OCI-LY1 (cell line): ENCODE results near the gene TJP3.

ENCODE experiments used
- H2AFZ ChIP-seq: fragments of 200-600 bp; sonication (generic), shearing (Covaris generic); 2 replicates; pipeline ENCODE4 v1.6.0; 2014; ENCODE audit warnings: antibody characterized with exemption, mild to moderate bottlenecking, low read length
- H3F3A ChIP-seq: fragments of 200-600 bp; sonication (generic), shearing (Covaris generic); 2 replicates; pipeline ENCODE4 v1.6.0; 2014; ENCODE audit warnings: mild to moderate bottlenecking, antibody characterized with exemption, low read length, moderate library complexity; ENCODE audit not compliant: insufficient read depth
- H3K27ac ChIP-seq: fragments of 200-600 bp; sonication (generic); 2 replicates; pipeline ENCODE4 v1.5.1; 2014; ENCODE audit warnings: low read length, mixed run types, mild to moderate bottlenecking, low read depth; ENCODE audit not compliant: poor library complexity, severe bottlenecking
- H3K27me3 ChIP-seq: fragments of 200-600 bp; sonication (generic); 2 replicates; pipeline ENCODE4 v1.6.0; 2014; ENCODE audit warnings: antibody characterized with exemption, mild to moderate bottlenecking, low read length, moderate library complexity; ENCODE audit not compliant: insufficient read depth
- H3K36me3 ChIP-seq: fragments of 200-600 bp; sonication (generic); 2 replicates; pipeline ENCODE4 v1.6.1; 2014; ENCODE audit warnings: mild to moderate bottlenecking, antibody characterized with exemption, low read length, moderate library complexity, mixed read lengths; ENCODE audit not compliant: insufficient read depth
- H3K4me1 ChIP-seq: fragments of 200-600 bp; sonication (generic); 2 replicates; pipeline ENCODE4 v1.5.1; 2014; ENCODE audit warnings: mild to moderate bottlenecking, low read length, moderate library complexity; ENCODE audit not compliant: insufficient read depth, severe bottlenecking
- H3K4me2 ChIP-seq: fragments of 200-600 bp; sonication (generic), shearing (Covaris generic); 2 replicates; pipeline ENCODE4 v1.6.1; 2014; ENCODE audit warnings: low read length
- H3K4me3 ChIP-seq: fragments of 200-600 bp; sonication (generic); 2 replicates; pipeline ENCODE4 v1.5.1; 2014; ENCODE audit warnings: low read length, low read depth, mild to moderate bottlenecking, mixed read lengths; ENCODE audit not compliant: poor library complexity, severe bottlenecking
- H3K79me2 ChIP-seq: fragments of 200-600 bp; shearing (Covaris generic); 2 replicates; pipeline ENCODE4 v1.6.1; 2016; ENCODE audit warnings: mixed run types, low read length, mixed read lengths; ENCODE audit not compliant: insufficient read depth
- H3K9ac ChIP-seq: fragments of 200-600 bp; sonication (generic), shearing (Covaris generic); 2 replicates; pipeline ENCODE4 v1.6.1; 2014; ENCODE audit warnings: mild to moderate bottlenecking, low read length, mixed read lengths
- H3K9me2 ChIP-seq: fragments of 200-600 bp; sonication (generic), shearing (Covaris generic); 2 replicates; pipeline ENCODE4 v1.6.1; 2014; ENCODE audit warnings: low read depth, mild to moderate bottlenecking, low read length, mixed read lengths
- H3K9me3 ChIP-seq: fragments of 200-600 bp; shearing (Covaris generic); 2 replicates; pipeline ENCODE4 v1.6.1; 2014; ENCODE audit warnings: low read length, mixed read lengths
- H4K20me1 ChIP-seq: fragments of 200-600 bp; sonication (generic), shearing (Covaris generic); 2 replicates; pipeline ENCODE4 v1.6.0; 2016; ENCODE audit warnings: mild to moderate bottlenecking, low read length; ENCODE audit not compliant: insufficient read depth
- EZH2 ChIP-seq: fragments of 200-600 bp; sonication (generic), shearing (Covaris generic); IDR thresholded peaks from 2 replicates; pipeline ENCODE4 v1.8.0; 2017; ENCODE audit warnings: borderline replicate concordance, mixed run types, mild to moderate bottlenecking, antibody characterized with exemption, low read length, moderate library complexity, mixed read lengths
- TF ChIP-seq, protein P1 (sequence below): fragments of 200-600 bp; sonication (generic), shearing (Covaris generic); IDR thresholded peaks from 2 replicates; pipeline ENCODE4 v1.5.1; 2017; ENCODE audit warnings: mild to moderate bottlenecking, antibody characterized with exemption, low read length, moderate library complexity, mixed read lengths

TJP3 gene

DNA sequence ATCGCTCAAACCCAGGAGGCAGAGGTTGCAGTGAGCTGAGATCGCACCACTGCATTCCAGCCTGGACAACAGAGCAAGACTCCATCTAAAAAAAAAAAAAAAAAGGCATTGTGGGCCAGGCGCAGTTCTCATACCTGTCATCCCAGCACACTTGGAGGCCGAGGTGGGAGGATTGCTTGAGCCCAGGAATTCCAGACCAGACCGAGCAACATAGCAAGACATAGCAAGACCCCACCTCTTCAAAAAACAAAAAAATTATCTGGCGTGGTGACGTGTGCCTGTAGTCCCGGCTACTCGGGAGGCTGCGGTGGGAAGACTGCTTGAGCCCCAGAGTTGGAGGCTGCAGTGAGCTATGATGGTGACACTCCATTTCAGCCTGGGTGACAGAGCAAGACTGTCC is 25.9 kb upstream of the TJP3 start:
- no peak for TF ChIP-seq EZH2
- TF ChIP-seq, protein P1, sequence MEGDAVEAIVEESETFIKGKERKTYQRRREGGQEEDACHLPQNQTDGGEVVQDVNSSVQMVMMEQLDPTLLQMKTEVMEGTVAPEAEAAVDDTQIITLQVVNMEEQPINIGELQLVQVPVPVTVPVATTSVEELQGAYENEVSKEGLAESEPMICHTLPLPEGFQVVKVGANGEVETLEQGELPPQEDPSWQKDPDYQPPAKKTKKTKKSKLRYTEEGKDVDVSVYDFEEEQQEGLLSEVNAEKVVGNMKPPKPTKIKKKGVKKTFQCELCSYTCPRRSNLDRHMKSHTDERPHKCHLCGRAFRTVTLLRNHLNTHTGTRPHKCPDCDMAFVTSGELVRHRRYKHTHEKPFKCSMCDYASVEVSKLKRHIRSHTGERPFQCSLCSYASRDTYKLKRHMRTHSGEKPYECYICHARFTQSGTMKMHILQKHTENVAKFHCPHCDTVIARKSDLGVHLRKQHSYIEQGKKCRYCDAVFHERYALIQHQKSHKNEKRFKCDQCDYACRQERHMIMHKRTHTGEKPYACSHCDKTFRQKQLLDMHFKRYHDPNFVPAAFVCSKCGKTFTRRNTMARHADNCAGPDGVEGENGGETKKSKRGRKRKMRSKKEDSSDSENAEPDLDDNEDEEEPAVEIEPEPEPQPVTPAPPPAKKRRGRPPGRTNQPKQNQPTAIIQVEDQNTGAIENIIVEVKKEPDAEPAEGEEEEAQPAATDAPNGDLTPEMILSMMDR = no peak
- Histone ChIP-seq H3K9me2 (no peaks in the 10 kb centered on the region), H3K9me3 (peaks cover 7% of the 10 kb centered on the region; the same call in 1 of the 2 replicates), H3K79me2 (no peaks in the 10 kb centered on the region), H3F3A (no peaks in the 10 kb centered on the region), H3K4me1 (no peaks in the 10 kb centered on the region), H3K36me3 (peaks cover 9% of the 10 kb centered on the region; the same call in 1 of the 2 replicates), H3K4me2 (no peak overlapping the region), H3K27ac (no peak overlapping the region), H3K4me3 (no peak overlapping the region), H3K9ac (no peak overlapping the region), H4K20me1 (no peaks in the 10 kb centered on the region), H2AFZ (no peak overlapping the region), H3K27me3 (peaks cover 17% of the 10 kb centered on the region; the same call in 1 of the 2 replicates)

DNA sequence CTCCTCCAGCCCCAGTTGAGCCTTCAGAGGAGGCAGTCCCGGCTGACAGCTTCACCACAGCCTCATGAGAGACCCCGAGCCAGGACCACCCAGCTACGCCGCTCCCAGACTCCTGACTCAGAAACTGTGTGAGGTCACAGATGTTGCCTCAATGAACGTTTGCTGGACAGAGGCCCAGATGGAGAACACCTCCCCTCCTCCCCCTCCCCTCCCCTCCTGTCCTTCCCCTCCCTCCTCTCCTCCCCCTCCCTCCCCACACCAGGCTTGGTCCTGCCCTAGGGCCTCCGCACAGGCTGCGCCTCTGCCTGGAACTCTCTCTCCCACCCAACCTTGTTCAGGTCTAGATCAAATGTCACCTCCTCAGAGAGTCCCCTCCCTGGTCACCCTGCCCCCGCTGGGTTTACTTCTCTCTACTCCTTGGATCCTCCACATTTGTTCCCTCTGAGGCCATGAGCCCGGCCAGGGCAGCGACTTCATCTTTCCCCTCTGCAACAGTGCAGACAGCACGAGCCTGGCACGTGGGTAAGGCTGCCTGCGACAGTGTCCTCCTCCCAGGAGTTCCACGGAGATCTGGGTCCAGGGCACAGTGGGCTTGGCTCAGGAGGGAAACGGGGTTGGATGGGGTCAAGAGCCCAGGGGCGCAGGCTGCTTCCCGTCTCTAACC is 25.3 kb upstream of the TJP3 start:
- no peaks in the 10 kb centered on the region for H3F3A ChIP-seq
- H3K9ac ChIP-seq = no peak overlapping the region
- TF ChIP-seq EZH2 = no peak
- TF ChIP-seq, protein P1 = no peak
- no peaks in the 10 kb centered on the region for H3K79me2 ChIP-seq
- H3K4me3 ChIP-seq = no peak overlapping the region
- H3K9me3 ChIP-seq = peaks cover 7% of the 10 kb centered on the region; the same call in 1 of the 2 replicates
- no peak overlapping the region for H2AFZ ChIP-seq
- H3K27ac ChIP-seq = no peak overlapping the region
- H3K9me2 ChIP-seq = no peaks in the 10 kb centered on the region
- peaks cover 9% of the 10 kb centered on the region; the same call in 1 of the 2 replicates for H3K36me3 ChIP-seq
- no peak overlapping the region for H3K4me2 ChIP-seq
- no peaks in the 10 kb centered on the region for H4K20me1 ChIP-seq
- H3K4me1 ChIP-seq = peaks cover 3% of the 10 kb centered on the region
- H3K27me3 ChIP-seq = peaks cover 17% of the 10 kb centered on the region; the same call in 1 of the 2 replicates

DNA sequence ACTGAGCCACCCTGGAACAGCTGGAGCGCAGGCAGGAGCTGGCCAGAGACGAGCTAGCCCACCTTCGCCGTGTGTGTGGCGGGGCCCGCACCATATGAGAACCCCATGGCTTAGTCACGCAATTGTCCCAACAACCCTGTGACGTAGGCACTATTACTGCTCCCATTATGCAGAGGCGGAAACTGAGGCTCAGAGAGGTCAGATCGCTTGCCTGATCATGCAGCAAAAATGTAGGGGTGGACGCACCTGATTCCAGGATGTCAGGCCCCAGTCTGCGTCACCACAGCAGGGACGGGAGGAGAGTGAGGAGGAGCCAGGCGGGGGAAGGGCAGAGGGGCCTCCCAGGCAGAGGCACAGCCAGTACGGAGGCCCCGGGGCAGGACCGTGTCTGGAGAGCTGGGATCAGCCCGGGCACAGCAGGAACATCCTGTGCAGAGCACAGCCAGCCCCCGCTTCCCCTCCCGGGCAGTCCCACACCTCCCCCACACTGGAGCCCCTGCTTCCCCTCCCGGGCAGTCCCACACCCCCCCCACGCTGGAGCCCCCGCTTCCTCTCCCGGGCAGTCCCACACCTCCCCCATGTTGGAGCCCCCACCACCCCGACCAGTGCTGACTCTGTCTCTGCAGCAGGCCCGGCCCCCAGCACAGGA is 24.7 kb upstream of the TJP3 start:
- H3K27me3 ChIP-seq = peaks cover 18% of the 10 kb centered on the region; the same call in 1 of the 2 replicates
- no peaks in the 10 kb centered on the region for H3F3A ChIP-seq
- H3K4me1 ChIP-seq = peaks cover 10% of the 10 kb centered on the region
- H3K36me3 ChIP-seq = peaks cover 9% of the 10 kb centered on the region; the same call in 1 of the 2 replicates
- no peak overlapping the region for H3K9ac ChIP-seq
- no peak overlapping the region for H3K4me3 ChIP-seq
- no peaks in the 10 kb centered on the region for H3K9me2 ChIP-seq
- TF ChIP-seq, protein P1 = no peak
- no peak overlapping the region for H3K4me2 ChIP-seq
- H2AFZ ChIP-seq = no peak overlapping the region
- H3K27ac ChIP-seq = no peak overlapping the region
- H3K9me3 ChIP-seq = peaks cover 7% of the 10 kb centered on the region; the same call in 1 of the 2 replicates
- no peaks in the 10 kb centered on the region for H4K20me1 ChIP-seq
- H3K79me2 ChIP-seq = no peaks in the 10 kb centered on the region
